Posterior cingulate gyrus (tissue), 11 donors: ENCODE measurements around the gene UMAD1.
A peak's percentile ranks its signal among the peaks of the same experiment; 100 is the strongest.
"Not testable (repeated sequence)": the region's sequence is repeated elsewhere in the genome, so short reads cannot be mapped to it uniquely, and the experiment has no call there.

Experiments used
- DNase-seq, 10 donors: peaks; one replicate each; pipeline versions ENCODE4 v3.0.0 to v3.0.0-alpha.2; 2020 to 2021; ENCODE audit warnings: mixed read lengths in 3 of 10
- intact Hi-C: fragments of 100-400 bp; cut with DNase I; formaldehyde crosslinking; loops from one replicate; pipeline ENCODE4 v1.15.1; 2023

UMAD1 gene

GRCh38 chr7:7651479-7651878 lies 10.9 kb downstream of the UMAD1 start:
- intact Hi-C loops, result no loop called here
- DNase-seq, result no peak

DNA sequence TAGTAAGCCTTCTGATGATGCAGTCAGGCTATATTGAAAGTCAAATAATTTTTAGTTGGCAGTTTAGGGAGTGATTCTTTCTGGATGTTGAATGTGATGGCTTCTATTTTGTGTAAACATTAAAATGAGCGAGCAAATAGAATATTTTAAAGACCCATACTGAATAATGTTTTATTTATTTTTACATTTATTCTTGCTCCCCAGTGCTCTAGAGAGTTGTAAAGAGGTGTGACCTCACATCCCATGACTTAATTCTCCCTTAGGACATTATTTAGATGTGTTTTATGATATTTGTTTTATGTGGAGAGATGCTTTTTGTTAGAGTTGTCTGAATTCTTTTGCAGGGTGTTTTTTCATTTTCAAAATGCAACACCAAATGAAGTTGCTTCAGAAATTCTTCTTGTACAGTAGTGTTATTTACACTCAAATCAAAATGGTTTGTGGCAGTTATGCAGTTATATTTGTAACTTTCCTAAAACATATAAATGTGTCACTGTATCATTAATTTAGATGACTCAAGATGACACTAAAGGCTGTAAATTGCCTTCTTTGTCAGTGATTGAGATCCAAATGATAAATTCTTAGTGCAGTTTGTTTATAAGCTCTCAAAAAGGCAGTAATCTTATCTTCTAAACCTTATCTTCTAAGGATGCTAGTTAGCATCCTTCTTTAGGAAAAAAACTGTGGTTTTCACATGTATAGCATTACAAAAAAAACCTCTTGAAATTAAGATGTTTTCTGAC lies 12.4 kb downstream of the UMAD1 start:
- intact Hi-C loops, result no loop called here
- DNase-seq, result no peak

DNA sequence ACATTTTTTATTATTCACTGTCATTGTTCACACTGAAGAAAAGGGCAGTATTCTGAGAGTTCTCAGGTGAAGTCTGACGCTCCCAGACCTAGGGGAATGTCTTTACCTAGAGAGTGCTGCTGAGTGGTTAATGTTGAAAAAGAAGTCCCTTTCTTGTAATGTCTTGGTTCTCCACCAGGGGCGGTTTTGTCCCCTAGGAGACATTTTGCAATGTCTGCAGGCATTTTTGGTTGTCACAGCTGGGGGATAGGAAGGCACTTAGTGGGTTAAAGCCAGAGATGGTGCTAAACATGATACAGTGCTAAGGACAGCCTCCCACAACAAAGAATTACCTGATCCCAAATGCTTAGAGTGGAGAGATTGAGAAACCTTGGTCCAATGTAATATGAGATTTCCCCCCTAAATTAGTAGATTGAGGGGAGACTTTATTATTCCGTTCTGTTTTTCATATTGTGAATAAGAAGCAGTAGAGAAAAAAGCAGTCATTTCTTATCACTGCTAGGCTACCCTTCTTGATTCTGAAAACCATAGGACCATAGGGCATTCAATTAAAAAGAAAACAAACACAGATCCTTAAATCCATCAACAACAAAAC lies 13.1 kb downstream of the UMAD1 start:
- no peak for DNase-seq
- intact Hi-C loops, result no loop called here

- intact Hi-C loops, result no loop called here
- no peak for DNase-seq
These were observed 14.6 kb downstream of the UMAD1 start for GRCh38 chr7:7654964-7655715.

- DNase-seq, intact Hi-C loops: not testable (repeated sequence)
These were observed 15.9 kb downstream of the UMAD1 start for GRCh38 chr7:7656459-7656858.

GRCh38 chr7:7662527-7662926 lies 22.0 kb downstream of the UMAD1 start:
- intact Hi-C loops, result no loop called here
- DNase-seq, result peak in 1 of 10 donors; percentile 46

DNA sequence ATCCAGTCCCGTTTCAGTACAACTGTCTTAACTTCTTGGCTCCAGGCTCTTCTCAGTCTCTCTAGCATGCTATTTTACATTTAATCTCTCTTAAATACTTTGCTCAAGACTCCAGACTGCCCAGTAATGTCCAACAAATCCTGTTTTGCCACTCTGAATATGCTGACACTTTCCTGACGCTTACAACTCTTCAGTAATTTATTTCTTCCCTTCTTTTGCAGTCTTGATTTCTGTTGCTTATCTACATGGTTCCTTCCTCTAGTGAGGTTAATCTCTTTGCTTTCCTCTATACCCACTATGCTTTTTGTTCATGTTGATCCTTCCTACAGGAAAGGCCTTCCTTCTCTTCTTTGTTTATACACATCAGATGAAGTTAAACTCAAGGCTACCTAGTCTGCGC lies 23.7 kb downstream of the UMAD1 start:
- no peak for DNase-seq

GRCh38 chr7:7665031-7665430 lies 24.5 kb downstream of the UMAD1 start:
- no peak for DNase-seq
- intact Hi-C loops, result no loop called here

More for the DNA sequence above, 23.7 kb downstream of the UMAD1 start:
- intact Hi-C loops, result no loop called here

- intact Hi-C loops, result no loop called here
- DNase-seq, result no peak
These were observed 26.6 kb downstream of the UMAD1 start for GRCh38 chr7:7667187-7667586.

DNA sequence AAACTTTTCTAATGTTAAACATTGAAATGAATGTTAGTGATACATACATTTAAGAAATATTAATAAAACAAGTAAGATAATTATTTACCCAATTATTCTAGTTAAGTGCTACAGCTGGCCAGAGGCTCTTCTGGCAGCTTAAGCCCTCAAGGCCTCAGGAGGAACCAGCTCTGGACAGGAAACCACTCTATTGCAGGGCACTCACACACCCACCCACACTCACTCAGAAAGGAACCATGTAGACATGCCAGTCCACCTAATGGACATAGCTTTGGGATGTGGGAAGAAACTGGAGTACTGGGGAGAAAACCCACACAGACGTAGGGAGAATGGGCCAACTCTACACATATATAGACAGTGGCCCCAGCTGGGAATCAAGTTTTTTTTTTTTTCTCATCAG lies 28.2 kb downstream of the UMAD1 start:
- intact Hi-C loops, result no loop called here
- no peak for DNase-seq

- intact Hi-C loops, result loop anchor here (10.0 kb wide), 1 partner anchor 624 kb away; no protein-coding TSS in a partner anchor
- no peak for DNase-seq
These were observed 29.9 kb downstream of the UMAD1 start for GRCh38 chr7:7670490-7670889.

DNA sequence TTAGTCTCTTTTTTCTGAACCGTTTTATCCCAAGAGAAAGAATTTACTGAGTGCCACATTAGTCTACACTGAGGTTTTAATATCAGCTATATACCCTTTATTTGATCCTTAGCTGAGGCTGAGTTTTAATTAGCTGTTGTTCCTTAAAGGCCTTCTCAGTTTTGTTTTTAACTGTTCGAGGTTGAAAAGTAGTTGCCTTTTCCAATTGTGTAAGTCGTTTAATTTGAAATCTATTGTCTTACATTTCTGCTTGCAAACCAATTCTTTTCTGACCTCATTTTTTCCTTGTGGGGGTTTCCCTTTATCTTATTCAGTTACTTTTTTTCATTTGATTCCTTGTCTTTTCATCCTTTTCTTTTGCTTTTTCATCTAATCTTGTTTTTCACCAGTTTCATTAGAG lies 30.8 kb downstream of the UMAD1 start:
- intact Hi-C loops, result loop anchor here (10.0 kb wide), 1 partner anchor 623 kb away; no protein-coding TSS in a partner anchor
- no peak for DNase-seq

- DNase-seq, result no peak
- intact Hi-C loops, result loop anchor here (10.0 kb wide), 1 partner anchor 622 kb away; no protein-coding TSS in a partner anchor
These were observed 32.1 kb downstream of the UMAD1 start for GRCh38 chr7:7672545-7673239.

GRCh38 chr7:7673240-7673550 lies 32.6 kb downstream of the UMAD1 start:
- no peak for DNase-seq
- intact Hi-C loops, result loop anchor here (10.0 kb wide), 1 partner anchor 622 kb away; no protein-coding TSS in a partner anchor

DNA sequence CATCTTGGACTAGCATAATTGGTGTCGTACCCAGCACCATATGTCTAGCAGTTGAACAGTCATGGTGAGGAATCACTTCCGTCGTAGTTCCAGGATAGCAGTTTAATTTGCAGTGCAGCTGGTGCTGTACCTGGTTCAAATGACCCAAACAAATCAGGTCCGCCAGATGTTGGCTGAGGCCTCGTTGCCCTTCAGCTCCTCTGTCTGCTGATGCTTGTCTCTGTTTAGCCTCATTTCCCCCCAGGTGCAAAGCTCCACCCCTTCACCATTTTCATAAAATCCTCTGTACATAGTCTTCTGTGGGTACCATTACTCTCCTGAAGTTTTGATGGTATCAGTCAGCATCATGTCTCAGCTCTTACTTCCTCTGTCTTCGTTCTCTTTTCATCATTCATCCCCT lies 35.1 kb downstream of the UMAD1 start:
- DNase-seq, result no peak
- intact Hi-C loops, result loop anchor here (10.0 kb wide), 1 partner anchor 619 kb away; no protein-coding TSS in a partner anchor

DNA sequence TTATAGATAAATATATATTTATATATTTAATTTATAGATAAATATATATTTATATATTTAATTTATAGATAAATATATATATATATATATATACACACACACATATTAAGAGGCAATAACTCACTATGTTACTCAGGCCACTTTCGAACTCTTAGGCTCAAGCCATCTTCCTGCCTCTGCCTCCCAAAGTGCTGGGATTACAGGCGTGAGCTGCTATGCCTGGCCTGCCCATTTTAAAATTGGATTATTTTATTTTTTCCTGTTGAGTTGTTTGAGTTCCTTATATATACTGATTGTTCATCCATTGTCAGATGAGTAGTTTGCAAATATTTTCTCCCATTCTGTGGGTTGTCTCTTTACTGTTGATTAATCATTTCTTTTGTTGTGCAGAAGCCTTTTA lies 39.1 kb downstream of the UMAD1 start:
- DNase-seq, result not testable (repeated sequence)
- intact Hi-C loops, result loop anchor here (2.0 to 10.0 kb wide), 4 partner anchors 83 to 615 kb away; partner anchors contain the start of gene GLCCI1

GRCh38 chr7:7681191-7681935 lies 40.8 kb downstream of the UMAD1 start:
- intact Hi-C loops, result loop anchor here (2.0 to 5.0 kb wide), 3 partner anchors 81 to 533 kb away; partner anchors contain the start of gene GLCCI1
- DNase-seq, result peak in 2 of 10 donors; percentile 21 to 37

- intact Hi-C loops, result loop anchor here (2.0 to 5.0 kb wide), 3 partner anchors 80 to 533 kb away; partner anchors contain the start of gene GLCCI1
- DNase-seq, result no peak
These were observed 41.4 kb downstream of the UMAD1 start for GRCh38 chr7:7681936-7682329.

DNA sequence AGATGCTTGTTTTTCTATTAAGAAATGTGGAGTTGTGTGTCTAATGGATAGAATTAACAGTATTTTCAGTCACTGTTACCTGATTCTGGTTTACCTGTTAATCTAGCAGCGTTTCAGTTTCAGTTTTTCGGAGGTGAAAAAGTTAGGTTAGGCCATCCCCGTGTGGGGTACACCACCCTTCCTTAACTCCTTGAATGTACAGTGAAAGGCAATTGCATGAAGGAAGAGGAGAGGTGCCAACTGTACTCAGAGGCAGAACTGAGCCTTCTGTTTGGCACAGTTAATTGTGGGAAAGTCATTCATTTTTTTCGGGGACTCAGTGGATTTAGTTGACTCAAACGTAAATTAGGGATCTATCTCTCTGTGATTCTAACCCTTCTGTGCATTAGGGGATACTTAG lies 42.3 kb downstream of the UMAD1 start:
- intact Hi-C loops, result loop anchor here (5.0 kb wide), 2 partner anchors 79 to 284 kb away; partner anchors contain the start of gene GLCCI1
- no peak for DNase-seq
